HUES6 (cell line): ENCODE measurements around the gene CELF5.
"Not testable (repeated sequence)": the region's sequence is repeated elsewhere in the genome, so short reads cannot be mapped to it uniquely, and the experiment has no call there.

Source experiments
- H3K27ac ChIP-seq: 2 replicates; pipeline ENCODE4 v1.7.0; 2013; ENCODE audit warnings: low read depth, mild to moderate bottlenecking, low read length, inconsistent platforms
- H3K27me3 ChIP-seq: 2 replicates; pipeline ENCODE4 v1.6.1; 2013; ENCODE audit warnings: low read length; ENCODE audit not compliant: control insufficient read depth, insufficient read depth
- H3K36me3 ChIP-seq: 2 replicates; pipeline ENCODE4 v1.6.1; 2013; ENCODE audit warnings: low read length; ENCODE audit not compliant: control insufficient read depth, insufficient read depth
- H3K4me1 ChIP-seq: 2 replicates; pipeline ENCODE4 v1.6.1; 2013; ENCODE audit warnings: low read length; ENCODE audit not compliant: control insufficient read depth, insufficient read depth
- H3K4me3 ChIP-seq: 2 replicates; pipeline ENCODE4 v1.5.1; 2013; ENCODE audit warnings: low read depth, low read length
- H3K9ac ChIP-seq: one replicate; pipeline ENCODE4 v1.6.1; 2013; ENCODE audit warnings: mild to moderate bottlenecking, low read length
- H3K9me3 ChIP-seq: 2 replicates; pipeline ENCODE4 v1.6.1; 2013; ENCODE audit warnings: low read depth, low read length; ENCODE audit not compliant: control insufficient read depth, insufficient read depth

The CELF5 gene

GRCh38 chr19:3287814-3288213, 63.4 kb downstream of the CELF5 start:
- Histone ChIP-seq H3K27ac (no peak overlapping the region), H3K9me3 (no peaks in the 10 kb centered on the region), H3K4me1 (peaks cover 6% of the 10 kb centered on the region; the same call in 1 of the 2 replicates), H3K9ac (no peak overlapping the region), H3K27me3 (peaks cover 4% of the 10 kb centered on the region; the same call in 1 of the 2 replicates), H3K36me3 (no peaks in the 10 kb centered on the region), H3K4me3 (no peak overlapping the region)

- not testable (repeated sequence) for H3K27ac ChIP-seq, H3K36me3 ChIP-seq, H3K4me3 ChIP-seq, H3K9ac ChIP-seq, H3K9me3 ChIP-seq, H3K4me1 ChIP-seq, H3K27me3 ChIP-seq
Observed at GRCh38 chr19:3288437-3288836, 64.0 kb downstream of the CELF5 start.

GRCh38 chr19:3289971-3290569, 65.6 kb downstream of the CELF5 start:
- Histone ChIP-seq H3K4me3 (no peak overlapping the region), H3K36me3 (no peaks in the 10 kb centered on the region), H3K9me3 (no peaks in the 10 kb centered on the region), H3K4me1 (no peaks in the 10 kb centered on the region; the same call in 1 of the 2 replicates), H3K9ac (no peak overlapping the region), H3K27me3 (peaks cover 4% of the 10 kb centered on the region; the same call in 1 of the 2 replicates), H3K27ac (no peak overlapping the region)

GRCh38 chr19:3290858-3291257, 66.4 kb downstream of the CELF5 start:
- H3K36me3 ChIP-seq, H3K27ac ChIP-seq, H3K9ac ChIP-seq, H3K4me1 ChIP-seq, H3K4me3 ChIP-seq, H3K9me3 ChIP-seq, H3K27me3 ChIP-seq: not testable (repeated sequence)

GRCh38 chr19:3291644-3292043, 67.2 kb downstream of the CELF5 start:
- Histone ChIP-seq H3K27me3 (peaks cover 4% of the 10 kb centered on the region; the same call in 1 of the 2 replicates), H3K27ac (no peak overlapping the region), H3K4me1 (no peaks in the 10 kb centered on the region), H3K36me3 (no peaks in the 10 kb centered on the region), H3K9me3 (no peaks in the 10 kb centered on the region), H3K4me3 (no peak overlapping the region), H3K9ac (no peak overlapping the region)

- no peaks in the 10 kb centered on the region for H3K9me3 ChIP-seq
- no peak overlapping the region for H3K9ac ChIP-seq
- no peak overlapping the region for H3K4me3 ChIP-seq
- peaks cover 4% of the 10 kb centered on the region; the same call in 1 of the 2 replicates for H3K27me3 ChIP-seq
- H3K36me3 ChIP-seq: no peaks in the 10 kb centered on the region
- H3K27ac ChIP-seq: no peak overlapping the region
- H3K4me1 ChIP-seq: no peaks in the 10 kb centered on the region
Observed at GRCh38 chr19:3292958-3293529, 68.6 kb downstream of the CELF5 start.

GRCh38 chr19:3293560-3293959, 69.1 kb downstream of the CELF5 start:
- H3K4me3 ChIP-seq: no peak overlapping the region
- no peaks in the 10 kb centered on the region for H3K9me3 ChIP-seq
- H3K4me1 ChIP-seq: no peaks in the 10 kb centered on the region
- H3K36me3 ChIP-seq: no peaks in the 10 kb centered on the region
- H3K9ac ChIP-seq: no peak overlapping the region
- peaks cover 4% of the 10 kb centered on the region; the same call in 1 of the 2 replicates for H3K27me3 ChIP-seq
- H3K27ac ChIP-seq: no peak overlapping the region

- H3K27me3 ChIP-seq: peaks cover 4% of the 10 kb centered on the region; the same call in 1 of the 2 replicates
- H3K27ac ChIP-seq: no peak overlapping the region
- H3K4me1 ChIP-seq: no peaks in the 10 kb centered on the region
- no peak overlapping the region for H3K9ac ChIP-seq
- H3K36me3 ChIP-seq: no peaks in the 10 kb centered on the region
- no peak overlapping the region for H3K4me3 ChIP-seq
- no peaks in the 10 kb centered on the region for H3K9me3 ChIP-seq
Observed at GRCh38 chr19:3294080-3294850, 69.8 kb downstream of the CELF5 start.

GRCh38 chr19:3295581-3295980, 71.1 kb downstream of the CELF5 start:
- no peaks in the 10 kb centered on the region for H3K9me3 ChIP-seq
- no peak overlapping the region for H3K9ac ChIP-seq
- no peaks in the 10 kb centered on the region for H3K36me3 ChIP-seq
- H3K27me3 ChIP-seq: 0 out of 2 replicates have a peak, but pooled peaks cover 3% of the 10 kb centered on the region
- no peak overlapping the region for H3K27ac ChIP-seq
- H3K4me1 ChIP-seq: no peaks in the 10 kb centered on the region
- no peak overlapping the region for H3K4me3 ChIP-seq

- Histone ChIP-seq H3K36me3 (no peaks in the 10 kb centered on the region), H3K27me3 (0 out of 2 replicates have a peak, but pooled peaks cover 3% of the 10 kb centered on the region), H3K27ac (no peak overlapping the region)
Observed at GRCh38 chr19:3296034-3296433, 71.6 kb downstream of the CELF5 start.

GRCh38 chr19:3296446-3296845, 72.0 kb downstream of the CELF5 start:
- H3K4me3 ChIP-seq: no peak overlapping the region
- no peaks in the 10 kb centered on the region for H3K36me3 ChIP-seq
- no peaks in the 10 kb centered on the region for H3K9me3 ChIP-seq
- no peak overlapping the region for H3K27ac ChIP-seq
- H3K4me1 ChIP-seq: no peaks in the 10 kb centered on the region
- no peak overlapping the region for H3K9ac ChIP-seq
- 0 out of 2 replicates have a peak, but pooled peaks cover 3% of the 10 kb centered on the region for H3K27me3 ChIP-seq

More at GRCh38 chr19:3296034-3296433, 71.6 kb downstream of the CELF5 start:
- Histone ChIP-seq H3K9ac (no peak overlapping the region), H3K9me3 (no peaks in the 10 kb centered on the region), H3K4me3 (no peak overlapping the region), H3K4me1 (no peaks in the 10 kb centered on the region)
